NOMO-1 treated with dmso at 0.1 percent for 144 hours (cell line): ENCODE measurements around the gene ERCC5.
A peak's percentile ranks its signal among the peaks of the same experiment; 100 is the strongest.

ENCODE experiments used
- DNase-seq: peaks from one replicate; lab custom pipeline; 2025; ENCODE audit not compliant: unreplicated experiment; lab: John Stamatoyannopoulos, UW

Gene ERCC5

DNA sequence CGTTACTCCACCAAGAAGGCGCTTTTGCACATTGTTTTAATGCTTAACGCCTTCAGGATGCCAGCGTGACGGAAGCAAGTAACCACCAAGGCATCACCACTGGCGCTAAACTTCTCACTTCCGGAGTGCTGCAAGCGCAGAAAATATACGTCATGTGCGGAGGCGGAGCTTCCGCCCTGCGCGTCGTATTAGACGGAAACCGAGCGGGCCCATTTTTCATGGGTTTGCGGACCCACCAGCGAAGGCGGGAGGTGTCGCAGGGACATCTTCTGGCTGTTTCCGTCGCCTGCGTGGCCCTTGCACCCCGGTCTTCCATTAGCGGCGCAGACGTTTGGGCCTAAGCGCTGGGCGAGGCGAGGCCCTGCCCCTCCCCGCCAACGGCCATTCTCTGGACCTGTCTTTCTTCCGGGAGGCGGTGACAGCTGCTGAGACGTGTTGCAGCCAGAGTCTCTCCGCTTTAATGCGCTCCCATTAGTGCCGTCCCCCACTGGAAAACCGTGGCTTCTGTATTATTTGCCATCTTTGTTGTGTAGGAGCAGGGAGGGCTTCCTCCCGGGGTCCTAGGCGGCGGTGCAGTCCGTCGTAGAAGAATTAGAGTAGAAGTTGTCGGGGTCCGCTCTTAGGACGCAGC is at the start of gene ERCC5:
Gene ERCC5, plus strand, starts transcription at position 403 of the 631 bp plus-strand sequence. CDS start 235 bp downstream, outside the sequence.
- DNase-seq = peak; percentile 95

DNA sequence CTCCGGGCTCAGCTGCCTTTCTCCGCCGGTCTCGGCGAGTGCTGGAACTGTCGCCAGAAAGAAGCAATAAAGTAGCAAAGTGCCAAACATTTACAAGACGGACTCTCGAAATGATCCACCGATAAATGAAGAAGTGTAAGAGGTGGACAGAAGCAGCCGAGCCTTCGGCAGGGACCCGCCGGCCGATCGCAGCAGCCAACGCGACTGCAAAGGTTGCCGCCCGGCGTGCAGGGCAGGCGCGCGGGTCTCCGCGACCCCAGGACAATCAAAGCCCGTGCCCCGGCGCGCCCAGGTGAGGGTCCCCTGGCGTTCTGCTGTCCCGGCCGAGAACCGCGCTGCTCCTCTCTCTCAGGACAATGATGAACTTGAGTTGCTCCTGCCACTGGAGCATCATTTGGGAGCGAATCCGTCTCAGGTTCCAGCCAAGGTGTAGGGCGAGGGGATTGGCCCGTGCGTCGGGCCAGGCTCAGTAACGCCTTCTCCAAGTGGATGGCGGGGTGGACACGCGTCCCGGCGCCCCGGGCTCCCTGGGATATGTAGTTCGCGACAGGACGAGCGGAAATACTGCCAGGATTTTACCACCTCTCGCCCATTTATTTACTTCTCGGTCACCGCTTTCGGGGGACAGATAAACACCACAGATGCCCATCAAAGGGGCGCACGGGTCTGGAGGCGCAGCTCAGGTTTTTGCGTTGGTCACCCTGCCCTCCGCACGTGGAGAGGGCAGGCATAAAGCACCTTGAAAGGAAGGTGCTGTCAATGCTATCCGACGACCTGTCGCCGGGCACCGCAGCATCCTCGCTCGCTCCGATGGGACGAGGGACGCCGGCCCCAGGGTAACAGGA is 47.0 kb upstream of the ERCC5 start, which contains the start of the genes BIVM and POGLUT2:
Gene BIVM, plus strand, starts transcription at position 539 of the 845 bp plus-strand sequence. CDS start 8,149 bp downstream, outside the sequence.
Gene POGLUT2, minus strand, starts transcription at position 396 of the 845 bp plus-strand sequence. Its CDS starts 306 bp downstream, at position 90.
- peak; percentile 19 for DNase-seq

DNA sequence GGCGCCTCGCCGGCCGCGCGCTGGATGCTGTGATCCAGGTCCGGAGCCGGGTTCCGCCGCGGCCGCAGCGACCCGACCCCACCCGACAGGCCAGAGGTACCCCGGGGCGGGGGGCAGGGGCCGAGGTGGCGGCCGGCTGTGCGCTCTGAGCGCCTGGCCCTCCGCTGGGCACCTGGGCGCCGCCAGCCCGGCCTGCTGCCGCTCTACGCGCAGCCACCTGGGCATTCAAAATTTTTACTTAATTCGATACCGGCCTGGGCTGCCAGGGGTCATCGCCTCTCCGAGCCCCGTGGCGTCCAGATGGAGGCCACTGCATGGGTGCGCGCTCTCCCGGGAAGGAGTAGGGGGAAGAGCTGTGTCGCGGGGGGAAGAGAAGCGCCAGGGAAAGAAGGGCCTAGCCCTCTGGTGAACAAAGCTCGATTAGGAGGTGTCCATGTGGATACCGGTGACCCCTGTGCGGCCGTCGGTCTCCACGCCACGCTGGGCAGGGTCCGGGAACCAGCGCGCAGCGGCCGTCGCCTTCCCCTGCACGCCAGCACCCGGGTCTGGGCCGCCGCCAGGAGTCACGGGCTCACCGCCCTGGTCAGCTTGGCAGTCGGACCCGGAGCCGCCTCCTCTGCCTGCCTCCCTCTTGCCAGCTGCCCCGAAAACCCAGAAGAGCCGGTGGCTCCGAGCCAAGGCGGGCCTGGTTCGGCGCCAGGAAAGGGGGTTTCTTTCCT is 46.2 kb upstream of the ERCC5 start:
- no peak for DNase-seq

DNA sequence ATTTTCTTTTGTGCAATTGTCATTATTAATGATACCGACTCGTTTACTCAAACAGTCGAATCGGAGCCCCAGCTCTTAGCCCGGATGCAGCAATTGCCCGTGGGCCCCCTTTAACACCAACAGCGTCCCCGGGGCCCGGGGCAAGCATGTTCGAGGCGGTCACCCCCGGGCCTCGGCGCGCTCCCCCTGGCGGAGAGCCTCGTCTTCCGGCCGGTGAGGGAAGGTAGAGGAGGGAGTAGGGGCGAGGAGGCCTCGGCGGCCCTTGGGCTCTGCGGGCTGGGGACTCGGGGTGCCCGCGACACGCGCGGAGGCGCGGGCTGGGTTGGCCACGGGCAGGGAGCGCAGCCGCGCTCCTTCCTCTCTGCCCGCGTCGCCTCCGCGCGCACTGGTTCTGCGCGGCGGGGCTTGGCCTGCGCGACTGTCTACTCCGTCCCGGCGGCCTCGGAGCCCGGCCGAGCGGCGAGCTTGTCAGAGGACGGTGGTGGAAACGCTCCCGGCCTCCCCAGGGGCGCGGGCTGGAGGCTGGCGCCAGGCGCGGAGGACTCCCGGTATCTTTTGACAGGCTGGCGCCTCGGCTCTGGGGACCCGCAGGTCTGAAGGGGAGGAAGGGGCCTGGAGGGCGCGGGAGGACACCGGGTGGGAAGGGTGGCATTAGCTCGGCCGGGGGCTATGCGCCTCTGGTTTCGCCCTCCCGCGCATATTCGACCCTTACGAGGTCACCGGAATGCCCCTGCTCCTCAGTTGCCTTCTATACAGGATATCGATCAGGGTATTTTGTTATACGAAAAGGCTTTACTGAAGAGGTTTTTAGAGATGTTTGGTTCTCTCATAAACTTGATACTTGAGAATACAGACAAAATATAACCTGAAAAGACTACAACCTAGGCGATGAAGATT is 45.4 kb upstream of the ERCC5 start:
- peak; percentile 67 for DNase-seq

DNA sequence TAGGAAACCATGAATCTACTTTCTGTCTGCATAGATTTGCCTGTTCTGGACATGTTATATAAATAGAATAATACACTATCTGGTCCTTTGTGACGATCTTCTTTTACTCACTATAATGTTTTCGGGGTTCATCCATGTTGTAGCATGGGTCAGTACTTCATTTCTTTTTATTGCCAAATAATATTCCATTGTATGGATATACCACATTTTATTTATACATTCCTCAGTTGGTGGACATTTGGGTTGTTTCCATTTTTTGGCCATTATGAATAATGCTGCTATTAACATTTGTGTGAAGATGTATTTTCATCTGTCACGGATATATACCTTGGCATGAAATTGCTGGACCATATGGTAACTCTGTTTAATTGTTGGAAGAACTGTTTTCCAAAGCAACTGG is 40.2 kb upstream of the ERCC5 start:
- no peak for DNase-seq

DNA sequence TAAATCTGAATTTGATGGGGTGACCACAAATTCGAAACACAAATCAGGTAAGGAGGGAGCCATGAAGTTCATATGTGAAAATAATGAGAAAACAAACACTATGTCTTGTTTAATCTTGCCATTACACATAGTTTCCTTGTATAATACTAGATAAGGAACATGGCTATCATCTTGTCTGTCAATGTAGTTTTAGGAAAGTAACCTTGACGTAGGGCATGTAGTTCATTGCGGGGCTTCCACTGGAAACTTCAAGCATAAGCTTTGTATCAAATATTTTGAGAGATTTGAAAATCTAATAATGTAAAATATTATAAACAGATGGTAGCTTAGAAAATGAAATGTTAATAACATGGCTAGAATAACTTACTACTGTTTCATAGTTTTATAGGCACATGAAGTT is 38.1 kb upstream of the ERCC5 start:
- no peak for DNase-seq

DNA sequence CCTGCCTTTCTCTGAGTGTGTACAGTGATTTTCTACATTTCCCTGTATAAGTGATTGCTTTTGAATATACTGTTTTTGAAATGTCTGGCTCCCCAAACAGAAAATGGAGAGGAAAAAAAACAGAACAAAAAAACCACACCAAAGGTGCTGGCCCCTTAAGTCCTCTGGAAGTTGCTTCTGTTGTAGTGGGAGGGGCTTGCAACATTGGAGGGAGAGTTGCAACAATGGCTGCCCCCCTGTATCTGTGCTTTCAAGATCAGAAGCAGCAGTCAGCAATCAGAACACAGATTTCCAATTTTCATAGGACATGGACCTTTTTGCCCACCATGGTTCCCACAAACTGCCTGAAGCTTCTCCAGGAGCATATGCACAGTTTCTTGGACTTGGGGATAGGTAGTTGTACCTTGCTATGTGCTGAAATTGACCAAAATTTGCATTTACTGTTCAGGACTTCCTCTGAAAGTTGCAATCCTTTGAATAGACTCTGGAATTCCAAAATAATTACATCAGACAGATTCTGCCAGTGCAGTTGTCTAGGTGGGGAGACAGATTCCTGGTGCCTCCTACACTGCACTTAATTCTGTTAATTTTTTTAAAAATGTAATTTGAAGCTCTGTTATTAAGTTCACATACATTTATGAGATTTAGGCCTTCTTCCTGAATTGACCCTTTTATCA is 33.1 kb upstream of the ERCC5 start:
- no peak for DNase-seq

DNA sequence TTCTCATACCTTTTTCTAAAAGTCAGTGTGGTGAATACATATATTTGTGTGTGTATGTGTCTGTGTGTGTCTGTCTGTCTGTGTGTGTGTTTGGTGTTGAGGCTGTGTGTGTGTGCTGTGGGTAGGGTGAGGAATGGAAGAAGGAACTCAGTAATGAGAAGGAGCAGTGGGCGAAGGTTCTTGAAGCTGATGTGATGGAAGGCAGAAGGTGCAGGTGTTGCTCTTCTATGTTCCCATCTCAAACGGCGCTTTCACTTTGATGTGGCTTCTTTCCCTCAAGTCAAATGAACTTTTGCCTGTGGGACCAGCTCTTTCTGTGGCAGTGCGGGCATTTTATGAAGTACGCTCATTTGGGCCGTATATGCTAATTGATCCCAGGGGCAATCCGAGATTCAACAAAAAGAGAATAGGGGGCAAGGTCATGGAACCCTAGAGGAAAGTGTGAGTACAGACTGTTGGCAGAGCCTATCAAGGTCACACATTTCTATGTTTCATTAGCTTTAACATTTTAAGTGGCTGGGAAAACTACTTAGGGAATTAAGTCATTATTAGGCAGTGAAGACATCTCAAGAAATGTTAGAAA is 31.7 kb upstream of the ERCC5 start:
- no peak for DNase-seq

DNA sequence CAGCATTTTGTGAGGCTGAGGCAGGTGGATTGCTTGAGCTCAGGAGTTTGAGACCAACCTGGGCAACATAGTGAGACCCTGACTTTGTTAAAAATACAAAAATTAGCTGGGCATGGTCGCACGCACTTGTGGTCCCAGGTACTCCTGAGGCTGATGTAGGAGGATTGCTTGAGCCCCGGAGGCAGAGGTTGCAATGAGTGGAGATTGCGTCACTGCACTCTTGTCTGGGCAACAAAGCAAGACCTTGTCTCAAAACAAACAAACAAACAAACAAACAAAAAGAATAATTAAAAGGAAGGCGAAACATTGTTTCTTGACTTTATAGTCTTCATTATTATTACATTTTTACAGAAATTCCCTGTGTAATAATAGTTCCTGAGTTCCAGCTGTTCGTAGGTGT is 31.0 kb upstream of the ERCC5 start:
- DNase-seq = no peak

DNA sequence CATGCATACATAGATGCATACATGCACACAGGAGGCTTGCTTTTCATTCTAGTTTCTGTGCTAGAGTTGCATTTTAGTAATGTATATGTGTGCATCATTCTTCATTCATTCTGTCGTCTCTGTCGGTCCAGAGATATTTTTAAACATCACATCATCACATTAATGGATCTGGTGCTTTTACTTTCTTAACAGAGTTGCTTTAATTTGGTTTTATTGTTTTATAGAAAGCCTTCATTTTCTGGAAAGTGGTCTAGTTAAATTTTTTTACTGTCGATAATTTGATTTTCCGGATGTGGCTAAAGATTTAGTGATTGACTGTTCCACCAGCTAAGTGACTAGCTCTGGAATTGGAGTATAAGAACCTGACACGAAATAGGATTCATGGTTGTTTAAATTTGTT is 30.0 kb upstream of the ERCC5 start:
- DNase-seq = no peak

DNA sequence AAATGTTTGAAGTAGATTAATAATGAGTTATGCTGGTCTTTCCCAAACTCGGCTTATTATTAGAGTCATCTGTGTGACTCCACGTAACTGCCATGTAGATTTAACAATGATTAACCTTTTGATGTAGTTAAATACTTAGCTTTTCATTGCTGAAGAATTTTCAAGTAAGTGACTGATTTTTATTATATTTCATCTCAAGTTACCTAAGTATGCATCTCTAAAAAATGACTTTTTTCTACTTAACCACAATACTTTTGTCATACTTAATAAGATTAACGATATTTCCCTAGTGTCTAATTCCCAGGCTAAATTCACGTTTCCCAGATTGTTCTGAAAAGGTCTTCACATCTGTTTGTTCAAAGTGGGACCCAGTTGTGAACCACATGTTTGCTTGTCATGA is 29.1 kb upstream of the ERCC5 start:
- DNase-seq = no peak

DNA sequence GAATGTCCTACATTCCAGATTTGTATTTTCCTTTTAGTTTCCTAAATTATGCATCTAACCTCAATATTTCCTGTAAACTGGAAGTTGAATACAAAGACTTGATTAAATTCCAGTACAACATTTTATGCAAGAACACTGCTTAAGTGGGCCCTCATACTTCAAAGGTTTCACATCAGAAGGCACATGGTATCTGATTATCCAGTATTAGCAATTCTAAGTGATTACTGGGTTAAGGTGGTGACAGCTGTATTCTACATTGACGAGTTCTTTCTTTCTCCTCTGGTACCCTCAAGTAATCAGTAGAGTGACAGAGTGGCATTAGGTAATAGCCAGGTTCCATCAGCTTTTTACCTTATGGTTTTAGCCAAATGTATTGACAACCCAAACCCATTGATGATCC is 28.6 kb upstream of the ERCC5 start:
- no peak for DNase-seq

DNA sequence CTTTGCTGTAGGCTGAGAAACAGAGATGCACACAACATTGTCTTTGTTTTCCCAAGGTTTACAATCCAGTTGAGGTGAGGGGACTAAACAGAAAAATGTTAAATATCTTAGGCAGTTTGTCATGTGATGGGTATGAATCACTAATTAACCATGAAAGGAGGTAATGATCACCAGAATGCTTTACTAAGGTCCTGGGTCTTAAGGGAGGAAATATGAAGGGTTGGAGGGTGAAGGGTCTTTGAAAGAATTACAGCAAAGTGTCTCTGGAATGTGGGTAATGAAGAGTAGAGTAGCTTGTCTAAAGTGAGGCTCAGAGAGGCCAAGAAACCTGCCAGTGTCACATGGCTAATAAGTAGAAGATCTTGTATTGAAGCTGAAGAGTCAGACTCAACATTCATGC is 27.9 kb upstream of the ERCC5 start:
- DNase-seq = no peak

DNA sequence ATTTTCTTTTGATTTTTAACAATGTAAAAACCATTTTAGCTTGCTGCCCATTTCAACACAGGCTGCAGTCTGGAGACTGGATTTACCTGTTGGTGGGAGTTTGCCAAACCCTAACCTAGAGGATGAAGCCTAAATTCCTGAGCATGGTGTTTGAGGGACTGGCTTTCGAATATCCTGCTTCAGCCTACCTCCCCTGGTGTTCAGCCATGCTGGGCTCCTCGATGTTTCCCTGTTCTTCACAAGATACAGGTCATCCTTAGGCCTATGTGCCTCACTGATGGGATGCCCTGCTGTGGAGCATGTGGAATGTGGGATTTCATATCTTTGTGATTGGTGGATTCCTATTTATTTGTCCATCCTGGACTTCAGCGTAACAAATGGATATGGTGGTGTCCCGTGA is 20.4 kb upstream of the ERCC5 start:
- DNase-seq = no peak

DNA sequence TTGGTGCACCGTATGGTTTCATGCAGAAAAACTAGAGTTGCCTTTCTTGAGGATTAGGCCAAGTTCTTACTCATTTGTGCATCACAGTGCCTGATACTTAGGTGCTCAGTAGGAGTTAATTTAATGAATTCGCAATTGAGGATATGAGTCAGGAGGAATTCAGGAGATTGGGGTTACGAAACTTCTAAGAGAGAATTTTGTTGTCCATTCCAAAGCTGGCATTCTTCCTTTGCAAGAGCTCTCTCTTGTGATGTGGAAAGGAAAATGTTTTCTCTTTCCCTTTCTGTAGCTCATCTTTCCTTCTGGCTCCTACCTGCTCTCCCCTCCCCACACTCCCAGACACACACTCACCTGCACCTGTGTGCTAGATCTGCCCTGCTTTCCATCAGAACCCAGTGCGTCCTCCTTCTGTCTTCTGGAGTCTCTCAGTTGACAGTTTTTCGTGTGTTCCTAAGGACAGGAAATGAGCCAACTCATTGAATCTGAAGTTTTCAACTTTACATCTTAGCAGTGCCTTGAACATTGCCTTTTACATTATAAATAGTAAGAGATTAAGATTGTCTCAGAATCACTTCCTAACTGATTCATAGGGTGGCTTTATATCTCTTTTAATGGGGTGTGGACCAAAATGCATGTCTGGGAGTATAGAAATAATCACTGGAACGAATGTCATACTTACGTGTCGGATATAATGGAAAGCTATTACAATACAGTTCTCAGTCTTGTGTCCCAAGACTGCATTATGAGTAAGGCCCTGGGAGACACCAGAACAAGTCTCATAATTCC is 19.7 kb upstream of the ERCC5 start:
- no peak for DNase-seq

DNA sequence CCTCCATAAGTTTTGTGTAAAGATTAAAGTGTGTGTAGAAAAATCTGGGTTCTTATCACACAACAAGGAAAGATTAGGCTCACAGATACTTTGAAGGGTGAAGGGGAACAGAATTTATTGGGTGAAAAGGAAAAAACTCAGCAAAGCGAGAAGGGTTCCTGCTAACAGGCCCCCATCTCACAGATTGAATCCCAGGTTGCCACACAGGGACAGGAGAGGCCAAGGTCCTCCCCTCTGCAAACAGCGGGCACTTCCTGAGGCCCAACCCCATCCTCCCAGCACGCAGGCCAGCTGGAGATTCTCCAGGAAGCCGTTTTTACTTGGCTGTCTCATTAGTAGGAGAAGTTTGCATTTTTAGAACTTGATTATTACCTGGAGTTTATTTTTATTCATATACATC is 15.2 kb upstream of the ERCC5 start:
- no peak for DNase-seq

DNA sequence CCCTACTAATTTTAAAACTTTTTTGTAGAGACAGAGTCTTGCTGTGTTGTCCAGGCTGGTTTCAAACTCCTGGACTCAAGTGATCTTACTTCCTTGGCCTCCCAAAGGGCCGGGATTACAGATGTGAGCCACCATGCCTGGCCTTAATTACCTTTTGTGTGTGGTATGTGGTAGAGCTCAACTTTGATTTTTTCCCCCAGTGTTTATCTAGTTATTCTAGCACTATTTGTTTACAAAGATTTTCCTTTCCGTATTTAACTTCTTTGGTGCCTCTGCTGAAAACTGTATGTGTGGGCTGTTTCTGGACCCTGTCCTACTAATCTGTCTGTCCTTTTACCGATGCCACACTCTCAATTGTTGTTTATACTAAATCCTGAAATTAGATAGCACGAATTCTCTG is 9.4 kb upstream of the ERCC5 start:
- no peak for DNase-seq

DNA sequence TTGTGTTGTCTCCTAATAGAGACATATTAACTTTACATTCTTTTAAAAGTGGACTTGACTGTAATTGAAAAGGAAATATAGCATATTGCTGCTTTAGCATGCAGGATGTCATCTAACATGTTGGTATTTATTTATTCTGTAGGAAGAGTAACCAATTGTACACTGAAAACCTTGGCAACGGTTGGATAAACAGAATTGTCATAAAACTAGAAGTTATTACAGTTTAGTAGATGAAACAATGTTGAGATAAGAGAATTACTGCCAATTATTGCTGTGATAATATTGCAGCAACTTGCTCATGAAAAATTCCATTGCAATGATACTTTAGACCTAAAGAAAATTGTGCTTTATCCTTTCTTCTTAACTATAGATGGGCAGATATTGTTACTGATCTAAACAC is 7.6 kb upstream of the ERCC5 start:
- no peak for DNase-seq

DNA sequence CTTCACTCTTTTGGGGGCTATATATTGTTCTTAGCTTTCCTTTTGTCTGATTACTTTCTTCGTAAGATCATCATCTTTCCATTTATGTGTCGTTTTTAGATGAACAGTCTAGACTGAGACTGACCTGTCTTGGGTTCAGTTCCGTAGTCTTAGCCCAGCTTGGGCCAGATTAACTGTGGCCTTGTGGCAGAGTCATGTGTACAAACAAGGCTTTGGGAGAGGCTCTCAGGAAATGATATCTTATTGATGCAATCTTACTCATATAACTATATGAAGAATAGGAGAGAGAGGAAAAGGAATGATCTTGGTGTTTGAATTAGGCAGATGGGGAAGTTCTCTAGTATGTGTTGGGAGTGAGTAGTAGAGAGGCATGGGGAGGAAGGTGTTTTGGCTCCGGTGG is 6.8 kb upstream of the ERCC5 start:
- DNase-seq = no peak
